ENCODE measurements around the gene ZNF382.

DNA sequence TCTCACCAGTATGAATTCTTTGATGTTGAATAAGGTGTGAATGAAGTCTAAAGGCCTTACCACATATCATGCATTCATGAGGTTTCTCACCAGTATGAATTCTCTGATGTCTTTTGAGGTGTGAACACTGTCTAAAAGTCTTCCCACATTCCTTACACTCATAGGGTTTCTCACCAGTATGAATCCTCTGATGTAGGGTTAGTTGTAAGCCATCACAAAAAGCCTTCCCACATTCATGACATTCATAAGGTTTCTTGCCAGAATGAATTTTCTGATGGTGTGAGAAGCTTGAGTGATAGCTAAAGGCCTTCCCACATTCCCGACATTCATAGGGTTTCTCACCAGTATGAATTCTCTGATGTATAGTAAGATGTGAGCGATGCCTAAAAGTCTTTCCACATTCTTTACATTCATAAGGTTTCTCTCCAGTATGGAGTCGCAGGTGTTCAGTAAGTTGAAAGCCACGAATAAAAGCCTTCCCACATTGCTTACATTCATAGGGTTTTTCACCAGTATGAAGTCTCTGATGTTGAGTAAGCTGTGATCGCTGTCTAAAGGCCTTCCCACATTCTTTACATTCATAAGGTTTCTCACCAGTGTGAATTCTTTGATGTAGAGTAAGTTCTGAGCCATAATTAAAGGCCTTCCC, 33.9 kb downstream of the ZNF382 start:
- TF ChIP-seq CTCF (IDR thresholded peaks at IDR 0.05) (no peak), POLR2AphosphoS5 (IDR thresholded peaks at IDR 0.05) (no peak), EP300 (IDR thresholded peaks at IDR 0.05) (no peak)

Measured in esophagus muscularis mucosa (tissue), 4 donors.